ELR (cell line): Measurements from ENCODE around the gene PFKM.
"Not testable (repeated sequence)": the region's sequence is repeated elsewhere in the genome, so short reads cannot be mapped to it uniquely, and the experiment has no call there.

Experiments used
- DNase-seq: peaks from one replicate; pipeline ENCODE4 v3.0.0-alpha.2; 2015; ENCODE audit warnings: low read depth

PFKM gene

DNA sequence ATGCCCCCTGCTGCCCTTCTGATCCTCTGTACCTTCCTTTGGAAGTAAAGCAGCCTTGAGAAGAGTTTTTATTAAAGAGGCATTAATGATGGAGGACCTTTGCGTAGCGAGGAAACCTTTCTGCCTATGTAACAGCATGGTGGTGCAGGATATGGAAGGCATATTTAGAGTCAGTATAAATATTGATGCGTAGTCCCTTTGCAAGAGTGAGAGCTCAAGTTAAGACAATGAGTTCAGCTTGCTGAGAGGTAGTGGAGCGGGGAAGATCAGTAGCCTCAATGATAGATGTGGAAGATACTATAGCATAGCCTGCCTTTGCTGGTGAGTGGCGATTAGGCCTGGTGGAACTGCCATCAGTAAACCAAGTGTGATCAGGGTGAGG is 7.9 kb upstream of the PFKM start:
- DNase-seq: not testable (repeated sequence)

DNA sequence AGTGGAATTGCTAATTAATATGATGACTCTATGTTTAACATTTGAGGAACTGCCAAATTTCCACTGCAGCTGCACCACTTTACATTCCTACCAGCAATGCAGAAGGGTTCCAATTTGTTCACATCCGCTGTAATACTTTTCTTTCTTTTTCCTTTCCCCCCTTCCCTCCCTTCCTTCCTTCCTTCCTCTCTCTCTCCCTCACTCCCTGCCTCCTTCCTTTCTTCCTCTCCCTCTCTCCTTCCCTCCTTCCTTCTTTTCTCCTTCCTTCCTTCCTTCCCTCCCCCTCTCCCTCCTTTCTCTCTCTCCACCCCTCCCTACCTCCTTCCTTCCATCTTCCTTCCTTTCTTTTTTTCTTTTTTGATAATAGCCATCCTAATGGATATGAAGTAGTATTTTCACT is 3.2 kb upstream of the PFKM start:
- no peak for DNase-seq

DNA sequence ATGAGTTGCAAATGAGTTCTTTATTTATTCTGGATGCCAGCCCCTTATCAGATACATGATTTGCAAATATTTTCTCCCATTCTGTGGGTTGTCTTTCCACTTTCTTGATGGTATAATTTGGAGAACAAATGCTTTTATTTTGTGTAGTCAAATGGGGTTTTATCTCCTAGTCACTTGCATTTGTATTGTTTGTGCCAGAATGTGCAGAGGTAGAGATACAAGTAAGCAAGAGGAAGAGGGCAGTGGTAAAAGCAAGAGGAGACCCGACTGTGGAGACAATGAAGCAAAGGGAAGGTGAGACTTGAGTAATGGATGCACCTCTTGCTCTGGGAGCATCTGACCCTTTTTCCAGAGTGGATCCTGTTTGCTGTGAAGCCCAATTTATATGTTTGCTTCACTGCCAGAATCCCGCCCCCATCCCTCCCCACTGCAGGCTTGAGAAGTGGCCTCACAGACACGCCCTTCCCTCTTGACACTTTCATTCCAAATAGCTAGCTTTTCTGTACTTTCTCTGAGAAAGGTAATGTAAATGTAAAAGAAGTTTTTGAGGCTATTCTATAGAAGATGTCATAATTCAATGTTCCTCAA is 786 bp upstream of the PFKM start:
- no peak for DNase-seq

DNA sequence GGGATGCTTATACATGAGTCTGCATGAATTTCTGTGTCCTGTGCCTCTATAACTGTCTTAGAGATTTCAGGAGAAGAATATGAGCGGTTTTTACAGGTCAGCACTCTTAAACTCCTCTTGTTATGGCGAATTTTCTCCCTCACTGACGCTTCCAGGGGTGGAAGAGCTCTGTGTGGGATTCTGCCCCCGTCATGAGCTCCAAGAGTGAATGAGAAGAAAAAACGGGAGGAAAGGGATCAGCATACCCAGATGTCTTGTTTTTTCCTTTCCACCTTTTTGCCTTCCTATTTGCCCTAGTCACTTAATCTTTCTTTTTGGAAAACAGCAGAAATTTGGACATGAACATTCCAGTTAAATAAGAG is 651 bp downstream of the PFKM start:
- DNase-seq: no peak

DNA sequence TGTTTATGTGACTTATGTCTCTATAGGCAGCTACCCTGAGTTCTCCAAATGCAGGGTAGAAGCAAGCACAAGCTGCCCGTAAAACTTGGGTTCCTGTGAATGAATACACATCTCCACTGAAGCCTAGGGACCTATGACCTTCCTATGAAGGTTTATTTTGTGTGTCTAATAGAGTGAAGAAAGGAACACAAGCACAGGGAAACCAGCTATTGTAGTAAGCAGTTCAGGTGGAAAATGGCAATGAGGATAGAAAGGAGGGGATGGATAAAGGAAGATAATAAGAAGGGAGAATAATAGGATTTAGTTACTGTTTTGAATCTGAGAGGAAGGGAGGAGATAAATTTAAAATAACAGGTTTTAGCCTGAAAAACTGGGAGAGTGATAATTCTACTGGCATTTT is 2.4 kb downstream of the PFKM start:
- DNase-seq: no peak

DNA sequence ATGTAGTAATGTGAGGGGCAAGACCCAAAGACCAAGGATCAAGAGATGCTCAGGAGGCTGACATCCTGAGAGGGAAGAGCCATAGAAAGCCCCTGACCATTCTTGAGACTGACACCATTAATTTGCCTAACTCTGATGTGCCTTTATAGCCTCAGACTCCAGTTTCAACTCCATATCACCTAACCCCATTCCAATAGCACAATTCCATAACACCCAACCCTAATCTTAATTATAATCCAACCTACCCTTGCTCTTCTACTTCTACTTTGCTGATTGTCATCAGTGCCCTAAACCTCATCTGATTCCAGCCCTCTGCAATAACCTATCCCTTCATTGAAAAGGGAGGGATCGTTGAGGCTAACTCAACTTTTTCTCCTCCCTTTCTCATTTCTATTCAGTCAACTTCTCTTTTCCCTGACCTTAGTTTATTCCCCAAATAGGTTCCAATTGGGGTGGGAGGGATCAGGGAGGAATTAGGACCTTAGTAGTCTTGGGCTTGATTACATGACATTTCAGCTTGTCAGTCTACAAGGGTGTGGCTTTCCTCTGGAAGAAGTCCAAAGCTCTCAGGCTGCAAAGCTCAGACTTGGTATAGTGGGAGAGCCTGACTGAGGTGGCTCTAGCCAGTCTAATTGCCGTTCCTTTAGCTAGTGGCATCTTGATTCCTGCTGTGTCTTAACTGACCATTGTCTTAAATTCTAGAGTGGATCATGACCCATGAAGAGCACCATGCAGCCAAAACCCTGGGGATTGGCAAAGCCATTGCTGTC is 3.1 kb downstream of the PFKM start:
- DNase-seq: no peak

DNA sequence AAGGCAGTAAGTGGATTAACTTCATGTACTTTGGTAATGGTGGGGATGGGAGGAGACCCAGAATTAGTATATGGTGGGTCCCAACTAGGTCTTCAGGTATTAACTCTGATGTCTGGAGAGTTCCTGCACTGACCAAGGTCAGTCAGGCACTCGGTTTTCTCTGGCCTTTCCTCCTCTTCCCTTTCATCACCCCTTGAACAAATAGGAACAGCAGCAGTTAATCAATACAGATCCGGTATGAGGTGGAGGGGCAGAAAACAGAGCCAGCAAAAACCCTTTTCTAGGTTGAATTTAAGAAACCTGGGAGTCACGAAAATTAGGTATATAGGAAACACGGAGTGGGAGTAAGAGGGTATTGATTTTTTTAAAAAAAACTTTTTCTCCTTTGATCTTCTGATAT is 4.0 kb downstream of the PFKM start:
- no peak for DNase-seq

DNA sequence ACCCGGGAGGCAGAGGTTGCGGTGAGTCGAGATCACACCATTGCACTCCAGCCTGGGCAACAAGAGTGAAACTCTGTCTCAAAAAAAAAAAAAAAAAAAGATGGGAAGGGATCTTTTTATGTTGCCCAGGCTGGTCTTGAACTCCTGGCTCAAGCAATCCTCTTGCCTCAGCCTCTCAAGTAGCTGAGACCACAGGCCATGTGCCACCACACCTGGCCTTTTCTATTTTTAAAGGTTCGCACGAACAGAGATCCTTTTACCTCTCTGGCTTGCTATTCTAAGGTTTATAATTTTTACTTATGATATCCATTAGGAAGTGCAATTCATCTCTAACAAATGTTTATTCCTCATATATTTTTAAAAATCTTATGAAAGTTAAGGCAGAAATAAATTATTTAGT is 6.4 kb downstream of the PFKM start:
- DNase-seq: not testable (repeated sequence)

DNA sequence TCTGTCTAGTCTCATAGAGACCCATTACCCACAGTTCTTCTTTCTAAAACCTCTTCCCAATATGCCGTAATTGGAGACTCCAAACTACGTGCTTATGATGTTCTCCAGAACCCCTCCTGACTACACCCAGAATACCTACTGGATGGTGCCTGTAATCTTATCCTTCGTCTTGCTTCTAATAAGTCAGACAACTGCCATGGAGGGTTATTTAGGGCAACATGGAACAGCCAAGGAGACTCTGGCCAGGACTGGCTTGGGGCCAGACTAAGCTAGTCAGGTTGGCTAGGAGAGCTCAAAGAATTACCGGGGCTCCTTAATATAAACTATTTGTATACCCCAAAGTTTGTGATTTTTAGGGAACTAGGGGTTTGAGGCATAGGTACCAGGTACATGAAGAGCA is 6.8 kb downstream of the PFKM start:
- no peak for DNase-seq

DNA sequence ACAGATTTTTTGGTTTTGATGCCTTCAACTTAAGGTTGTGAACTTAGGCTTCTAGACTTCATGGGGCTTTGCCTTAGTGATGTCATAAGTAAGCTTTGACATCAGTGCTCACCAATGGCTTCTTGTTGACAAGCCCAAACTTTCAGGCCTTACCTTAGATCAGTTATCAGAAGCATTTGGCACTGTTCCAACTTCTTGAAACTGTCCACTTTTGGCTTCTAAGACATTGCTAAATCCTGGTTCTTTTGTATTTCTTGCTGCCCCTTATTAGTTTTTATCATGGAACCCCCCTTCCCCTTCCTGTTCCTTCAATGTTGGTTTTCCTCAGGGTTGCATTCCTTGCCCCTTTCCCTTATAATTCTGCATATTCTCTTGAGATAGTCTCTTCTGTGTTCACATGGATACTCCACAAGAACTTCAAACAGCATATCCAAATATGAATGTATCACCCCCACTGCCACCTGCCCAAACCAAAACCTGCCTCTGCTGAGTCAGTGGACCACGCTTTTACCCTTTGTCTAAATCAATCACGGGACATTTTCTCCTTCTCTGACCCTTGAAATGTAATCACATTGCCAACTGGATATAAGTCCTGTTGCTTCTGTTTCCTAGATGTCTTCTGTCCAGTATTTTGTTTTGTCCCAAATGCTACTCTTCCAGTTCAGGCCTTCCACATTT is 7.9 kb downstream of the PFKM start:
- DNase-seq: peak; percentile 8

DNA sequence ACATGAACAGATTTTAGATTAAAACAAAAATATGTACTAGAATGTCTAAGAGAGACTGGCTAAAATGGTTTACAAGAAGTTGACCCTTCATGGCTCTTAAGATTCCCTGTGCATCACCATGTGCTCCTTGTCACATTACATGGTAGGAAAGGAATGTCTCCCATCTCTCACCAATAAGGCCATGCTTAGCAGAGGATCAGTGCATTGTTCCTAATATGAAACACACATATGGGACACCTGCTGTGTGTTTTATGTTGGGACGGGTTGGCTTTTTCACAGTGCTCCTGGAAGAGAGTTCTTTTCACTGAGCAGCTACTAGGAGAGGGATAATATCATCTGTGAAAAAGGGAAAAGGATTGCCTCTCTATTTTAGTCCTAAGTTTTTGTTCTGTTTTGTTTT is 9.6 kb downstream of the PFKM start:
- peak; percentile 17 for DNase-seq

DNA sequence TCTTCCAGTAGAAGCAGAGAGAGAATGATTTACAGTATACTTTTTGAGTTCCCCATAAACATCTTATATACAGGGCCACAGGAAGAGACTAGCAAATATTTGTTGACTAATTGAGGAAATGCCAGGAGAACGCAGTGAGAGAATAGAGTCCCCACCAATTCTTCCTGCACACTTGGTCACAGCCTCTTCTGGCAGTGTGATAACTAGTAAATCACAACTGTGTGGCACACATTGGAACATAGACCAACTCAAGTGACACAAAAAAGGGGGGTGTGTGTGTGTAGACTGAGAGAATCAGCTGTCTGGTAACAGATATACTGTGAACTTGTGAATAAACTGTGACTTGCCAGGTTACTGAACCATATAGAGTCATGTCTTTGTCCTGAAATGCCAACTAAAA is 10.2 kb downstream of the PFKM start:
- DNase-seq: no peak

DNA sequence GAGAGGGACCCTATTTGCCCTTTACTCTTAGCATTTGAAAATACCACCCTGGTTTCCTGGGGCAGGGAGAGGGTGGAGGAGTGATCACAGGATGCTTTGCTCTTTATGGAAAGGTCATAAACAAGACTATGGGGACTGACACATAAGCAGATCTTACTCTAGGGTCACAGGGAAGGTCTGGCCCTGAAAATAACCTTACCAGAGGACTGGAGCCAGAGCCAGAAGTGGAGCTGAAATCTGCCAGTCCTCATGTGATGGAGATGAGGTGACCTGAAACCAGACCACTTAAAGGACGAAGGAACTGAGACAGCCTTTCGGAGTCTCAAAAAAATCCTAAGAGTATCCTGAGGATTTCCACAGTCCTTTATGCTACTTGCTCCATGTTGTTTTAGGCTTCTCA is 12.4 kb downstream of the PFKM start:
- no peak for DNase-seq

DNA sequence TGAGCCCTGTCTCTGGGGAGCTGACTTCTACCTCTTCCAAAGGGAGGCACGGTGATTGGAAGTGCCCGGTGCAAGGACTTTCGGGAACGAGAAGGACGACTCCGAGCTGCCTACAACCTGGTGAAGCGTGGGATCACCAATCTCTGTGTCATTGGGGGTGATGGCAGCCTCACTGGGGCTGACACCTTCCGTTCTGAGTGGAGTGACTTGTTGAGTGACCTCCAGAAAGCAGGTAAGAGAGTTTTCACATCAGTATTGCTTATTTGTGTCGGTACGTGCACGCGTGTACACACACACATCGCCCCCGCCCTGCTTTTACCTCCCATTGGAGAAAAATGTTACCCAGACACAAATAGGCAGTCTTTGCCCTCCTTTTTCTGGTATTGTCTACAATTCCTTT is 13.7 kb downstream of the PFKM start:
- DNase-seq: no peak

DNA sequence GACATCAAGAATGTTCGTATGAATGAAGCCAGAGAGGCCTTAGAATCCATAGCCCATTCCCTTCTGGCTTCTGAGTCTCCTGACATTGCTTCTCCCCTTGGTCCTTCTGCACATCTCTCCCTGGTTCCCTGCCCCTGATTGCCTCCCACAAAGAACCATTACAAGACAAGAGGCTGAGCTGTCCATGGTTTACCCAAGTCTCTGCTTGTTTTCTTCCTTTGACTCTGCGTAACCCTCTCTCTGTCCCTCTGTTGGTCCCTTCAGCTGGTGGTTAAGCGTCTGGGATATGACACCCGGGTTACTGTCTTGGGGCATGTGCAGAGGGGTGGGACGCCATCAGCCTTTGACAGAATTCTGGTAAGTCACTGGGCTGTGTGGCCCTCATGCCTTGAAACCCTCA is 15.9 kb downstream of the PFKM start:
- no peak for DNase-seq

DNA sequence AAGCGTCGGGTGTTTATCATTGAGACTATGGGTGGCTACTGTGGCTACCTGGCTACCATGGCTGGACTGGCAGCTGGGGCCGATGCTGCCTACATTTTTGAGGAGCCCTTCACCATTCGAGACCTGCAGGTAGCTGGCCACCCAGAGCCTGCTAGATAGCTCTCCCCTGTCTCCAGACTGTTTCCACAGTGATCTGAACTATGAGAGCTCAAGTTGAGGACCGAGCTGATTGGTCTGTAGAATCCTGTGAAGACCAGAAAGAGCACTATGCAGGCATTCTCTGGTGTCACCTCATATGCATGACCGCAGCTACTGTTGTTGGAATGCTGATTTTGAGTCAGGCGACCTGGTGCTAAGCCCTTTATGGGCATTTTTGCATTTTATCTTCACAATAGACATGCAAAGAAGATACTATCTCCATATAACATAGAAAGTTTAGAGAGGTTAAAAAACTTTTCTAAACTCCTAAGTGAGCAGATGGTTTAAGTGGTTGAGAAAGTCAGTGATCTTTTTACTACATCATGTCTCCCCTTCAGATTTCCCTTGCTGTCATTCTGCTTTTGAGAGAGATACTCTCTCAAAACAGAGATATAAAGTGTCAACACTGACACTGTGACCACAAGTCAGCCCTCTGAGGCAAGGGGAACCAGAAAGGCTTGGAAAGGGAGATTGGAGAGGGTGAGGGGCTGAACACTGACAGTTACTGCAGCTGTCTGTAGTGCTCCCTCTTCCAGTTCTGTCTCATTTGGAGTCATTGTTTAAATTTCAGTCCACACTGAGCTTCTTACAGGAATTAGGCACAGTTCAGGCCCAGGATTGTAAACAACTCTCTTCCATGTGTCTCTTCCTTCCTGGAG is 23.9 kb downstream of the PFKM start:
- no peak for DNase-seq

DNA sequence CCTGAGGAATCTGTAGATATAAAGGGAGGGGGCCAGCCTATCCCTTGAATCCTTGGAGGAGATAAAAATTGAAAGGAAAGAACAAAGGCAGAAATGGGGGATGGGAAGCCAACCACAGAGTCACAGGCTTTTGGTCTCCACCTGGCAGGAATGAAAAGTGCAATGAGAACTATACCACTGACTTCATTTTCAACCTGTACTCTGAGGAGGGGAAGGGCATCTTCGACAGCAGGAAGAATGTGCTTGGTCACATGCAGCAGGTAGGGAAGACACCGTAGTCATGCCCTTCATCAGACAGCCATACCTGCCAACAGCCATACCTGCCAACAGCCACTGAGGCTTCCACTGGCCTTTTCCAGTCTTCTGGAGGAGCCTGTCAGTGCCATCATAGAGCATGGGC is 24.7 kb downstream of the PFKM start:
- DNase-seq: no peak

DNA sequence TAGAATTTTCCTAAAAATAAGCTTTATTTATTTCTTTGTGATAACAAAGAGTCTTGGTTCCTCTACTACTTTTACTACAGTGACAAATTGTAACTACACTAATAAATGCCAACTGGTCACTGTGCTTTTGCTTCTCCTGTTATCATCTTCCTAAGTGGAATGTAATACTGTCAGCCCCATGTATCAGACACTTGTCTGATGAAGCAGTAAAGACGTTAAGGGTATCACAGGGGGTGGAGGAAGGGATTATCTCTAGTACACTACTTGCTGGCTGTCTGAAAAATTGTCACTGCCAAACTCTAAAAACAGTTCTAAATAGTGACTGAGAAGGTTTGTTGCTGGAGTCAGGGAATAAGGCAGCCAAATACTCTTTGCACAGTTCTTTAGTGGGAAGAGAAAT is 26.8 kb downstream of the PFKM start:
- no peak for DNase-seq

DNA sequence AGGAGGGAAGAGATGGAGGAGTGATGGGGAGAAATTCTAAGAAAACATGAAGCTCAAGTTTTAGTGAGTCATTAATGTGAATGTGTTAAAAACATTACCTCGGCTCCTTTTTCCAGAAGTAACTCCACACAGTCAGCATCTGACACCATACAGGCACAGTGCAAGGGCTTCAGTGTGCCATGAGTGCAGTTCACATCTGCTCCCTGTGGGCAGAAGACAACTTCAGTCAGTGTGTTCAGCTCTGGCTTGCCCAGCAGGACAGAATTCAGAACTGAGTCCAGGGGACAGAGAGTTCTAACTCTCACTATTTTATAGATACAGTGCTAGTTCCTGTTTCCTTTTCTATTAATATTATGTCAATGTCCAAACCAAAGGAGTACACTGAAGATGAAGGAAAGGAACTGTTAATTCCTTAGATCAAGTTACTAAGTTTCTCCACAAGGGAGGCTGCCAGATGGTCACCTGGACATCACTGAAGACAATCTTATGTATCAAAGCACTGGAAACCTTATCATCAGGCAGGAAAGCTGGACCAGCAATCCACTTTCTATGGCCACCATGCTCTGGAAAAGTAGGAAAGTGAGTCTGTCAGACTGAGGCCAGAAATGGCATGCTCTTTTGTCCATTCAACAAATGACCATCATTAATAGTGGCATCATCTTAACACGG is 32.1 kb downstream of the PFKM start:
- no peak for DNase-seq

DNA sequence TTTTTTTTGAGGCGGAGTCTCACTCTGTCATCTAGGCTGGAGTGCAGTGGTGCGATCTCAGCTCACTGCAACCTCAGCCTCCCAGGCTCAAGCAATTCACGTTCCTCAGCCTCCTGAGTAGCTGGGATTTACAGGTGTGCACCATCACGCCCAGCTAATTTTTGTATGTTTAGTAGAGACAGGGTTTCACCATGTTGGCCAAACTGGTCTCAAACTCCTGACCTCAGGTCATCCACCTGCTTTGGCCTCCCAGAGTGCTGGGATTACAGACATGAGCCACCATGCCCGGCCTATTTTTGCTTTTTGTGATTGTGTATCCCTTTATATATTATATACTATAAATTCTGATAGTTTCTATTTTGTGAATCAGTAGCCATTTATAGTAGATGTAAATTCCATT is 36.6 kb downstream of the PFKM start:
- DNase-seq: not testable (repeated sequence)

DNA sequence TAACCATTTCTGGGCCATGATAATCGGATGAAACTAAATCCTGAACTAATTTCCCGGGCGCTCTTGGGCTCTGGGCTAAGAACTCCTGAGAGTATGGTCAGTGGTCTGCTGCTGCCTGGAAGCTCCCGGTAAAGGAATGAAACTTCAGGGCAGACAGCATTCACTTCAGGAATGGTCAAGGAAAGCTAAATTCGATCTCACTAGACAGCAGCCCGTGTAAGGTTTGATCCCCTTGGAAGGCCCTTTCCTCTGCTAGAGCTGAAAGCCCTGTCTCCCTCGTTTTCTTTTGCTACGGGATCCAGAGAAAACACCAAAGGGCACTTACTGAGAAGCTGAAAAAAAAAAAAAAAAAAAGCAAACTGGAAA is 37.5 kb downstream of the PFKM start:
- DNase-seq: no peak
